Esophagus squamous epithelium (tissue), 4 donors: ENCODE measurements around the gene HECTD4.

Experiments
- CTCF ChIP-seq, 6 experiments: fragments of 450-650 bp in 4 of 6; fragments of 200-600 bp in 2 of 6; sonication (generic) in 2 of 6; IDR thresholded peaks; one replicate each; pipeline ENCODE4 v1.5.1; 2016 to 2019; ENCODE audit warnings: antibody characterized with exemption in 6 of 6, mild to moderate bottlenecking in 4 of 6, moderate library complexity in 4 of 6
- POLR2A ChIP-seq, 4 donors: fragments of 450-650 bp; IDR thresholded peaks; one replicate each; pipeline ENCODE4 v1.6.1; 2017; ENCODE audit warnings: antibody characterized with exemption in 4 of 4, mild to moderate bottlenecking in 4 of 4, moderate library complexity in 3 of 4

DNA sequence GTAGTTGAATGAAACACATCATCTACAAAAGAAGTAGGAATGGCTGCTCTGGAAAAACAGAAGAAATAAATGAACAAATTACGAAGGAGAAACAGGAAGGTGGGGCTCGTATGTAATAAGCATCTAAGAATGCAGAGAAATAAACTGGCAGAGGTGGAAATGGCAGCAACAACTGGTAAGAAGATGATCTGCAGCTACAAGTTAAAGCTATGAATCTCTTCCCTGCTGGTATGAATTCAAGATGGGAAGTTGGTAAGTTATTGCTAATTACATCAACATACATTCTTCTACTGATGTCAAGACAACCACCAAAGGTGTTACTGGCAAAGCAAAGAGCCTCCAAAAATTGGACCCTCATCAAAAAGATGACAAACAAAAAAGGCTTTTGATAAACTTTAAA lies 59.8 kb downstream of the HECTD4 start:
- TF ChIP-seq CTCF (IDR thresholded peaks at IDR 0.05) (no peak), POLR2A (IDR thresholded peaks at IDR 0.05) (no peak)
